ENCODE results near the gene RAD51.

DNA sequence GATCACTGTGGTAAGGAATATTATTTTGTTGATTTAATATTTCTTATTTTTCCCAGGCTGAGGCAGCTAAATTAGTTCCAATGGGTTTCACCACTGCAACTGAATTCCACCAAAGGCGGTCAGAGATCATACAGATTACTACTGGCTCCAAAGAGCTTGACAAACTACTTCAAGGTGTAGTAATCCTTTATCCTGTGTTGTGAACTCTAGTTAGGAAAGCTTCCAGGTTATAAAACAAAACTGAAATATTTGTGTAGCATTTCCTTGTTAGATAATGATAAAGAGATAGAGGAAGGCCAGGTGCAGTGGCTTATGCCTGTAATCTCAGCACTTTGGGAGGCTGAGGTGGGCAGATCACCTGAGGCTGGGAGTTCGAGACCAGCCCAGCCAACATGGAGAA lies 11.1 kb downstream of the RAD51 start:
- TF ChIP-seq CTCF (IDR thresholded peaks at IDR 0.05) (no peak), POLR2A (IDR thresholded peaks at IDR 0.05) (no peak), POLR2AphosphoS5 (IDR thresholded peaks at IDR 0.05; ENCODE audit: insufficient read depth in 1 of 2, low read depth in 1 of 2) (no peak)
